Measurements from ENCODE around the gene DYNLL2. TPM values are rescaled to one million over a fixed set of nuclear protein-coding genes. Genes with fewer than 3 reads are reported as not detected.
"Not testable (repeated sequence)": the region's sequence is repeated elsewhere in the genome, so short reads cannot be mapped to it uniquely, and the experiment has no call there.

DYNLL2 gene
- total RNA-seq, 1 donor from 2014 or later: 52.3 TPM

DNA sequence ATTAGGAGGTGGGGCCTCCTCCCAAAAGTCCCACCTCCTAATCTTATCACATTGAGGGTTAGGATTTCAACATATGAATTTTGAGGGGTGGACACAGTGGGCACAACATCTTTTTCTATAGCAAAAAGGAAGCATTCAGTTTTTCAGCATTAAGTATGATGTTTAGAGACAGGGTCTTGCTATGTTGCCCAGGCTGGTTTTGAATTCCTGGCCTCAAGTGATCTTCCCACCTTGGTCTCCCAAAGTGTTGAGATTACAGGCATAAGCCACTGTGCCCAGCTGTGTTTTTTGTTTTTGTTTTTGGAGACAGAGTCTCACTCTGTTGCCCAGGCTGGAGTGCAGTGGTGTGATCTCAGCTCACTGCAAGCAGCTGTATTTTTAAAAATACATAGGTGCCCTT, 18.7 kb downstream of the DYNLL2 start:
- not testable (repeated sequence) for DNase-seq (ENCODE audit: low spot score)

DNA sequence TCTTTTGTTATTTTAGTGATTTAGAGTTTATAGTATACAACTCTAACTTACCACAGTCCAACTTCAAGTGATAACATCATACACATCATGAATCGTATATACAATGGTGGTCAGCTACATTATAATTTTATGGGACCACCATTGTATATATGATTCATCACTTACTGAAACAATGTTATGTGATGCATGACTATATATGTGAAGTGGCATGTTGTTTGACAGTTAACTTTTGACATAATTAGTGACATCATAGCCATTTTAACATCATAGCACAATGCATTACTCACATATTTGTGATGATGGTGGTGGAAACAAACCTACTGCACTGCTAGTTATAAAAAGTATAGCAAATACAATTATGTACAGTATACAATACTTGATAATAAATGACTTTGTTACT, 21.9 kb downstream of the DYNLL2 start:
- DNase-seq (ENCODE audit: low spot score): no peak

DNA sequence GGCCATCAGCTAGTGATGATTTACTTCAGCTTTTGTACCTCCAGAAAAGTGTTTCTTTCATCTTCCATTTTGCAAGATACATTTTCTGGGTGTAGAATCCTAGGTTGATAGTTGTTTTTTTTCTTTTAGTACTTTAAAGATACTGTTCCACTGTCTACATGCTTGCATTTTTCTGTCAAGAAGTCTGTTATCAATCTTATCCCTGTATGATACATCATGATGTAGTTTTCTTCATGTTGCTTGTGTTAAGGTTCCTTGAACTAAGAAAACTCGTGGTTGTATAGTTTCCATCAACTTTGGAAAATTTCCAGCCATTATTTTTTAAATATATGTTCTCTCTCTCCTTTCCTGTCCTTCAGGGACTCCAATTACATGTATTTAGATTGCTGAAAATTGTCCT, 24.1 kb downstream of the DYNLL2 start:
- no peak for DNase-seq (ENCODE audit: low spot score)

- no peak for DNase-seq (ENCODE audit: low spot score)
Measured at GRCh38 chr17:58109197-58109596, 26.0 kb downstream of the DYNLL2 start.

DNA sequence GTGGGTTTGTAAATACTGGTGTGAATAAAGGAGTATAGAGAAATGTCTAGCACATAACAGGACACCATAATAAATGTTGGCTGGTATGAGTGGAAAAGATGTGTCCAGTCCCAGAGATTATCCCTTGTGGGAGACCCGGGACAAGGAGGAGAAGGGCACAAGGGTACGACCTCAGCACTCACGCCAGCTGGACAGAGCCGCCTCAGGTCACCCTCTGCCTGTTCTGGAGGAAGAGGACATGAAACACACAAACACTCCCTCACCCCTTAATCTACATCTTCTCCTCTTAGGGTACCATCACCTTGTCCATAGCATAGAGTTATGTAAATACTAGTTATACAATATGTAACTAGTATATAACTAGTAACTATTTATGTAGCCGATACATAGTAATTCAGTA, 26.8 kb downstream of the DYNLL2 start:
- no peak for DNase-seq (ENCODE audit: low spot score)

DNA sequence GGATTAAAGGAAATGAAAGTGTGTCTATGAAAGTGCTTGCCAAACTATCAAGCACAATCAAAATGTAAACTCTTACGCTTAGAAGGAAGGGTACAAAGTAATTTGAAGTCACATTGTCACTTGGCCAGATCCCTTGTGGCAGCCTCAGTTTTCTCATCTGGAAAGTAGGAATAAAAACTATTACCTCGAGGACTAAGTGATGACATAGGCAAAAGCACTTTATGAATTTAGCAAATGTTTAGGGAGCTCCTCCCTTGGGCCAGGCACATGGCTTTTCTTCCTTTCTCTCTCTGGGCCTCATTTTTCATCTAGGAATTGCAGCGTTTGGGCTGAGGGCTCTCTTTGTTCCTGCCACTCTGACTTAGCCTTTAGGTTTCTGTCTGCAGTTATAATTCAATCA, 28.5 kb downstream of the DYNLL2 start:
- DNase-seq (ENCODE audit: low spot score): no peak

DNA sequence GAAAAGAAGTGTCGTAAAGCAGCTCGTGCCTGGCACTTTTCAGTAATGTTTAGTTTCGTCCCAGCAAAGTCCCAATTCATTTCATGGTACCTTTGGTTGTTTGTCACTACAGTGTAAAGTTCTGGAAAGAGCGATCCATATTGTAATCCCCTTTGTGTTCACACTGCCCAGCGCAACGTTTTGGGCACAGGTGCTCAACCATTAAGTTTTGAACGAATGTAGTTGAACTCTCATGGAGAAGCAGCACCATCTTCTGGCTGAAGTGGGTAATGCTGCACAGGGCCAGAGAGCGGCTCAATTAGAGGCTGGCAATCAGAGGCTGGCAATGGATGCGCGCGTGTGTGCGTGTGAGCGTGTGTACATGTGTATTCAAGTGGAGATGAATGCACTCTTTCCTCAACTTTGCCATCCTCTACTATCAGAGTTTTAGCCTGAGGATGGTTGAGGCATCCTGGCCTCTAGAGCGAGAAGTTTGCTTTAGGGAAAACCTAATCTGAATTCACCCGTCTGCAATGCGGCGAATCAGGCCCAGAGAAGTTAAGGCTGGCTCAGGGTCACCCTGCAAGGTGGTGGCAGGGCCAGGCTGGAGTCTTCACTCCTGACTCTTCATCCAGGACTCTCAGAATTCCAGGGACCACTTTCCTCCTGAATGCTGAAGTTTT, 29.9 kb downstream of the DYNLL2 start:
- DNase-seq (ENCODE audit: low spot score): peak; percentile 81

DNA sequence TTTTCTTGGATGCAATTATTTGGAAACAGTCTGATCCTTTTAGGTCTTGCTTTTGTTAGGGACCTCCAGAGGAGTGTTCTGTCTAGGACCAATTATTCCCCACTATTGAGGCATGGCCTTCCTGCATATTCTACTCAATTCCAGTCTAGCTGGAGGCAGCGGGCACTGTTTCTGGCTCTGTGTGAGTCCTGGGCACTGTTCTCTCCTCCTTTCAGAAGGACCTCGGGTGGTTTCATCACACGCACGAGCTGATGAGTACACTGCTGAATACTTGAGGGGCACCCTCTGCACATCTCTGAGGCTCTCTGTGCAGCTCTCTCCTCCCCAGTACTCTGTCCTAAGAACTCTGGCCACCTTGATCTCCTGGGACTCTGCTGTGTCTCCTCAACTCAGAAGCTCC, 30.7 kb downstream of the DYNLL2 start:
- DNase-seq (ENCODE audit: low spot score): no peak

GRCh38 chr17:58117382-58117781, 34.2 kb downstream of the DYNLL2 start:
- no peak for DNase-seq (ENCODE audit: low spot score)

GRCh38 chr17:58119491-58119890, 36.3 kb downstream of the DYNLL2 start:
- DNase-seq (ENCODE audit: low spot score): no peak

- DNase-seq (ENCODE audit: low spot score): peak; percentile 58
Measured at GRCh38 chr17:58120195-58120822, 37.1 kb downstream of the DYNLL2 start.

DNA sequence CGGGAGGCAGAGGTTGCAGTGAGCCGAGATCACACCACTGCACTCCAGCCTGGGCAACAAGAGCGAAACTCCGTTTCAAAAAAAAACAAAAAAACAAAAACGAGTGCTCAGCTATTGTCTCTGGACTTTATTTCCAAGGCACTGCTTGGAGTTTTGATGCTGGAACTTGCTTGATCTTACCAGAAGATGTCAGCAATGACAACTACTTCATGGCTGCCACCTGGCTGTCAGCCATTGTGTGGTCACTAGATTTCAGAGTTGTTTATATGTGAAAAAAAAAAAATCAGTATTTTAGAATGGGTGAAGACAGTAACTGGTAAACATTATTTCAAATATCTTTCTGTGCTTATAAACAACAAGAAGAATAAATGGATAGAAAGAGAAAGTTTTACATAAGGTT, 38.7 kb downstream of the DYNLL2 start:
- DNase-seq (ENCODE audit: low spot score): no peak

- no peak for DNase-seq (ENCODE audit: low spot score)
Measured at GRCh38 chr17:58127846-58128245, 44.6 kb downstream of the DYNLL2 start.

DNA sequence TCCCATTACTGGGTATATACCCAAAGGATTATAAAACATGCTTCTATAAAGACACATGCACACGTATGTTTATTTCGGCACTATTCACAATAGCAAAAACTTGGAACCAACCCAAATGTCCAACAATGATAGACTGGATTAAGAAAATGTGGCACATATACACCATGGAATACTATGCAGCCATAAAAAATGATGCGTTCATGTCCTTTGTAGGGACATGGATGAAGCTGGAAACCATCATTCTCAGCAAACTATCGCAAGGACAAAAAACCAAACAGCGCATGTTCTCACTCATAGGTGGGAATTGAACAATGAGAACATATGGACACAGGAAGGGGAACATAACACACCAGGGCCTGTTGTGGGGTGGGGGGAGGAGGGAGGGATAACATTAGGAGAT, 49.5 kb downstream of the DYNLL2 start:
- not testable (repeated sequence) for DNase-seq (ENCODE audit: low spot score)

DNA sequence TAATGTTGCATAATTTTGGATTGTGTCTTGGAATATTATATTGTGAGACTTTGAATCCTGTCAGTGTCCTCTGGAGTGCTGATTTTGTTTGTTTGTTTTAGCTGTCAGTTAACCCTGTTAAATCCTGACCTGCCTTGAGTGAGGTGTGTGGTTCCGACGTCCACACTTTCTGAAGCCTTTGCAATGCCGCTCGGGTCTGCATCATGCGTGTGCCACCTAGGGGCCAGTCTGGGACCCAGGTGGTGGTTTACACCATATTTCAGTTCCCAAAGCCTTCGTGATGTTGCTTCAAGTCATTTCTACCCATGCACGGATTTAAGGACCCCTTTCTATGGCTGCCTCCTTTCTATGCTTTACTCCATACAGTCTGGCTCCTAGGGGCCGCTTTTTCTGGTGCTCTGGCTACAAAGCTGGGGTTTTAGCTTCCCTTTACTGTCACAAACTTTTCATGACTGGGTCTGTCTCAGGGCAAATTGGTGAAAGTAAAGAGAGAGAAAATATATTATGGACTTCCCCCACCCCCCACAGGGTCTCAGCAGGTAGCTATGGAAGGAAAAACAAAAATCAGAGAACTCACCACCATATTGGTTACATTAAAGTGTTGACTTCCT, 53.6 kb downstream of the DYNLL2 start:
- DNase-seq (ENCODE audit: low spot score): no peak

DNA sequence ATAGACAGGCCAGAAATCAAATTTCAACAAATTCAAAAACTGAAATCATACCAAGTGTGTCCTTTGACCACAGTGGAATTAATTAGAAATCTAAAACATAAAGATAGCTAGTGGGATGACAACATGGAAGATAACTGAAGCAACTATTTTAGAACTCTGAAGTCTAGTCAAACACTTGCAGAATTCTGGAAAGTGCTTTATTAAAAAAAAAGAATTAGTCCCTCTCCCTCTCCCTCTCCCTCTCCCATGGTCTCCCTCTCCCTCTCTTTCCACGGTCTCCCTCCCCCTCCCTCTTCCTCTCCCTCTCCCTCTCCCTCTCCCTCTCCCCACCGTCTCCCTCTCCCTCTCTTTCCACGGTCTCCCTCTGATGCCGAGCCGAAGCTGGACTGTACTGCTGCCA, 58.3 kb downstream of the DYNLL2 start:
- DNase-seq (ENCODE audit: low spot score): no peak

- DNase-seq (ENCODE audit: low spot score): not testable (repeated sequence)
Measured at GRCh38 chr17:58143335-58143734, 60.1 kb downstream of the DYNLL2 start.

- DNase-seq (ENCODE audit: low spot score): no peak
Measured at GRCh38 chr17:58144801-58145200, 61.6 kb downstream of the DYNLL2 start.

Other genes with a start within 250 kb of the DYNLL2 start
- gene MRPS23, start 233.4 kb upstream of the DYNLL2 start, total RNA-seq: 37.5 TPM
- gene CUEDC1, start 128.0 kb upstream of the DYNLL2 start, total RNA-seq: 36.9 TPM
- 75.6 TPM for gene VEZF1, start 95.2 kb upstream of the DYNLL2 start, total RNA-seq
- gene SRSF1, start 76.2 kb upstream of the DYNLL2 start, total RNA-seq: 205 TPM
- gene OR4D1, start 65.0 kb downstream of the DYNLL2 start, total RNA-seq: not detected
- gene OR4D2, start 83.6 kb downstream of the DYNLL2 start, total RNA-seq: not detected
- not detected for gene EPX, start 109.3 kb downstream of the DYNLL2 start, total RNA-seq
- 28.7 TPM for gene MKS1, start 135.8 kb downstream of the DYNLL2 start, total RNA-seq
- gene LPO, start 155.2 kb downstream of the DYNLL2 start, total RNA-seq: not detected
- gene MPO, start 197.5 kb downstream of the DYNLL2 start, total RNA-seq: 0.23 TPM
- gene TSPOAP1, start 245.4 kb downstream of the DYNLL2 start, total RNA-seq: 21.0 TPM

Data from ureter (tissue), 1 donor.